Measurements from ENCODE around the gene MTR. TPM values are rescaled to one million over a fixed set of nuclear protein-coding genes. Genes with fewer than 3 reads are reported as not detected.

MTR gene
- total RNA-seq, 1 experiment from 2014 or later: 26.3 TPM

DNA sequence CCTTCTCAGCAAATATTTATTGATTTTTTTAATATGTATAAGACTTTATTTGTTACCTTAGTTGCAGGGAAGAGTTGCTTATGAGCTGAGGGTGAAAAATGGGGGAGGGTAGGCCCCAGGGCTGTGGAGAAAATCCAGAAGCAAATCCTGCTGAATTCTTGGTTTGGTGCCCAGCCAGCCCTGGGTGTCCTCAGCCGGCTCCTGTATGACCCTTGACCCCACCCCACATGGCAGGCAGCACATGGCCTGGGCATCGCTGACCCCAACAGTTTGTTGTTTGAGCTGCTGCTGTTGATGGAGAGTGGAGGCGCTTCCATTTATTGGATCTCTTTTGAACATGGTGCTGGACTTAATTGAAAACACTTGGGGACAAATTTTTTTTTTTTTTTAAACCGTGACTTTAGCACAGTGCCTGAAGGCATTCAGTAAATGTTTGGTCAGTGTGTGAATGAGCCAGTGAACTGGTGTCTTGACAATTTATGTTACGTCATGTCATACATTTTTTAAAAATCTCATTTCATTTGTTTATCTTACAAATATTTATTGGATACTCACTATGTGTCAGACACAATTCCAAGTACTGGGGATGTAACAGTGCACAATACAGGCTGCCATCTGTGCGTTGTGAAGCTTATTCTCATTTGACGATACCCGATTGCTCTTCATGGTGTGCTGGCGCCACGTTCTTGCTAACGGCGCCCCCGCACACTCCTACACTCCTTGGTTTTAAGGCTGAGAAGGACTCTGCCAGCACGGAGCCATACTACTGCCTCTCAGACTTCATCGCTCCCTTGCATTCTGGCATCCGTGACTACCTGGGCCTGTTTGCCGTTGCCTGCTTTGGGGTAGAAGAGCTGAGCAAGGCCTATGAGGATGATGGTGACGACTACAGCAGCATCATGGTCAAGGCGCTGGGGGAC, 98.8 kb downstream of the MTR start:
- no peaks in the 10 kb centered on the region for H3K4me1 ChIP-seq
- CTCF ChIA-PET: no interaction called here
- no peaks in the 10 kb centered on the region for H3K27me3 ChIP-seq (replicated peaks; ENCODE audit: control insufficient read depth, insufficient read depth, low read length)
- Mint-ChIP-seq H3K36me3 (ENCODE audit: insufficient read depth, unreplicated experiment) (peaks cover 22% of the 10 kb centered on the region), H3K4me1 (ENCODE audit: low read depth, unreplicated experiment) (peaks cover 7% of the 10 kb centered on the region), H3K4me3 (ENCODE audit: unreplicated experiment) (no peak overlapping the region), H3K9me3 (ENCODE audit: unreplicated experiment) (no peaks in the 10 kb centered on the region), H3K27me3 (ENCODE audit: insufficient read depth, unreplicated experiment) (no peaks in the 10 kb centered on the region), H3K27ac (ENCODE audit: unreplicated experiment) (no peak overlapping the region)
- no peaks in the 10 kb centered on the region for H3K9me3 ChIP-seq
- intact Hi-C loops (cut with micrococcal nuclease; ENCODE audit: unreplicated experiment): no loop called here
- POLR2A ChIA-PET: no interaction called here
- no TSS peak for BruUV-seq (replicated peaks)
- H3K36me3 ChIP-seq (ENCODE audit: control insufficient read depth, insufficient read depth, low read length): no peaks in the 10 kb centered on the region; the same call in 1 of the 2 replicates
- TF ChIP-seq CTCF (IDR thresholded peaks at IDR 0.05; ENCODE audit: insufficient read depth in 1 of 2, low read depth in 1 of 2, low read length in 1 of 2, severe bottlenecking in 1 of 2, unreplicated experiment in 1 of 2): no peak
- DNase-seq: no peak
- no peak overlapping the region for H3K4me3 ChIP-seq (ENCODE audit: low read depth, low read length)

DNA sequence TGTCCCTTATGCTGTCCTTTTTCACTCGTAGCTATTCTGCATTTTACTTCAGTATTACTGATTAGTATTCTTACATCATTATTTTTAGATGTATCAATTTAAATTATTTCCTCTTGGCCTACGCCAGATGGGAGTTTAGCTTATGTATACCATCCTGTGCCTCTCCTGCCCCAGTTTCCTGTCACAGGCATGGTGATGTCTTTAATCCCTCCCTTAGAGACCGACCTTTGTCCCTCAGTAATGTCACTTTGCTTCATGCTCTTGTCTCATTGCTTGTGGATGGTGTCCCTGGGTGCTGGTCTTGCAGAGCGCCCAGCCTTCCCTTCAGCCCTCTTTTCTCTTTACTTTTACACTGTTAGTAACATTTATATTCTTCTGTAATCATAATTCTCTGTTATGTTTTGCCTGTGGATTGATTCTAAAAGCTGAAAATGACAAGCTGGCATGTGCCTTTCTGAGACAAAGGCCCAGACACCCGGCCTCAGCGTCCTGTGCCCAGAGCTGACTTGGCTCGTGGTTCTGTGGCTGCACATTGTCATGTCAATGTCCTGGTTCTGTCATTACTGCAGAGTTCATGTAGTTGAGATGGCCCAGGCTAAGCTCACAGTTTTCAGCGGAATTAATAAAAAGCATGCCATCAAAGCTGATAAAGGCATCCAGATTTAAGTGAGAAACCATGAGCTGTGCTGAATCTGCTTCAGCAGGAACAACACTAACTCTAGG, 100.7 kb downstream of the MTR start:
- no peaks in the 10 kb centered on the region for H3K27me3 Mint-ChIP-seq (ENCODE audit: insufficient read depth, unreplicated experiment)
- H3K27ac Mint-ChIP-seq (ENCODE audit: unreplicated experiment): no peak overlapping the region
- TF ChIP-seq CTCF (IDR thresholded peaks at IDR 0.05; ENCODE audit: insufficient read depth in 1 of 2, low read depth in 1 of 2, low read length in 1 of 2, severe bottlenecking in 1 of 2, unreplicated experiment in 1 of 2): no peak
- no peak overlapping the region for H3K4me3 Mint-ChIP-seq (ENCODE audit: unreplicated experiment)
- no peaks in the 10 kb centered on the region for H3K4me1 ChIP-seq
- H3K36me3 ChIP-seq (ENCODE audit: control insufficient read depth, insufficient read depth, low read length): no peaks in the 10 kb centered on the region; the same call in 1 of the 2 replicates
- H3K27me3 ChIP-seq (replicated peaks; ENCODE audit: control insufficient read depth, insufficient read depth, low read length): no peaks in the 10 kb centered on the region
- H3K4me1 Mint-ChIP-seq (ENCODE audit: low read depth, unreplicated experiment): peaks cover 7% of the 10 kb centered on the region
- ChIA-PET POLR2A (no interaction called here), CTCF (no interaction called here)
- BruUV-seq (replicated peaks): no TSS peak
- H3K36me3 Mint-ChIP-seq (ENCODE audit: insufficient read depth, unreplicated experiment): peaks cover 22% of the 10 kb centered on the region
- H3K9me3 Mint-ChIP-seq (ENCODE audit: unreplicated experiment): no peaks in the 10 kb centered on the region
- intact Hi-C loops (cut with micrococcal nuclease; ENCODE audit: unreplicated experiment): no loop called here
- H3K9me3 ChIP-seq: no peaks in the 10 kb centered on the region
- DNase-seq: no peak
- H3K4me3 ChIP-seq (ENCODE audit: low read depth, low read length): no peak overlapping the region

DNA sequence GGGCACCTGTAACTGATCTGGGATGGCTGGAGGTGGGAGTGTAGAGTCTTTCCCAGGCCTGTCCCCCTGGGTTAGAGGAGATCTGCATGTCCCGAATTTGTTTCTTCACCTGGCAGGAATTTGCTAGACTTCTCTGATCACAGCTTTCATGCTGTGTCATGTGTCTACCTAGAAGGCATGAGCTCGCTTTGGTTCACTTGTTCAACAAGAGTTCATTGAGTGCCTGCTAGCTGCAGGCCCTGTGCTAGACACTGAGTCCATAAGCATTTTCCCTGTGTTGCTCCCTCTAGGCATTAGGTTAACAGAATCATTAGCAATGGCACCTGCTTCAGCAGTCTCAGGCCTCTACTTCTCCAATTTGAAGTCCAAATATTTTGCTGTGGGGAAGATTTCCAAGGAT, 101.6 kb downstream of the MTR start:
- Histone ChIP-seq H3K4me1 (no peaks in the 10 kb centered on the region), H3K27me3 (replicated peaks; ENCODE audit: control insufficient read depth, insufficient read depth, low read length) (no peaks in the 10 kb centered on the region), H3K9me3 (no peaks in the 10 kb centered on the region), H3K36me3 (ENCODE audit: control insufficient read depth, insufficient read depth, low read length) (no peaks in the 10 kb centered on the region; the same call in 1 of the 2 replicates), H3K4me3 (ENCODE audit: low read depth, low read length) (no peak overlapping the region)
- ChIA-PET POLR2A (no interaction called here), CTCF (no interaction called here)
- no peaks in the 10 kb centered on the region for H3K9me3 Mint-ChIP-seq (ENCODE audit: unreplicated experiment)
- H3K4me3 Mint-ChIP-seq (ENCODE audit: unreplicated experiment): no peak overlapping the region
- TF ChIP-seq CTCF (IDR thresholded peaks at IDR 0.05; ENCODE audit: insufficient read depth in 1 of 2, low read depth in 1 of 2, low read length in 1 of 2, severe bottlenecking in 1 of 2, unreplicated experiment in 1 of 2): no peak
- no peak overlapping the region for H3K27ac Mint-ChIP-seq (ENCODE audit: unreplicated experiment)
- BruUV-seq (replicated peaks): no TSS peak
- intact Hi-C loops (cut with micrococcal nuclease; ENCODE audit: unreplicated experiment): no loop called here
- DNase-seq: no peak
- H3K4me1 Mint-ChIP-seq (ENCODE audit: low read depth, unreplicated experiment): peaks cover 7% of the 10 kb centered on the region
- H3K27me3 Mint-ChIP-seq (ENCODE audit: insufficient read depth, unreplicated experiment): no peaks in the 10 kb centered on the region
- H3K36me3 Mint-ChIP-seq (ENCODE audit: insufficient read depth, unreplicated experiment): peaks cover 14% of the 10 kb centered on the region

Measured in Caco-2 (cell line).